ENCODE measurements around the gene ANXA5. TPM values are rescaled to one million over a fixed set of nuclear protein-coding genes. Genes with fewer than 3 reads are reported as not detected.

Gene ANXA5
- total RNA-seq, 1 donor from 2014 or later, result 128 TPM

DNA sequence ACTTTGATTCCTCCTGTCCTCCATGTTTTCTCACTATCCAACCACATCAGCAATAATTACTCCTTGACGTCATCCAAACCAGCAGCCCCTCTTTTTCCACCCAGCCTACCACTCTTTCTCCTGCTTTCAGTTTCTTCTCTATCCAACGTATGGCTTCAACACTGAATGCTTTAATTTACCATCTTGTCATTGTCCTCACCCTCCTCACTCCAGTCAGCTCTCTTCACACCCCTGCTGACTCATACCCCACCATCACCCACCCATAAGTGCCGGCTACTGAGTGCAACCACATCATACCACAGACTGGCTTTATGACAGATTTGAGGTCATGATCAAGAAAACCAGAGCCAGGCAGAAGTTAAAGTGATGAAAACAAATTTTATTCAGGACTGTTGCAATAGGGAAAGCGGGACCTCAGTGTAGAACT is 9.8 kb upstream of the ANXA5 start:
- DNase-seq (ENCODE audit: low spot score), result peak; percentile 52
- Mint-ChIP-seq H3K27ac (peak overlapping the region; percentile 82), H3K36me3 (ENCODE audit: low read depth) (peaks cover 4% of the 10 kb centered on the region), H3K4me3 (peak overlapping the region; percentile 34), H3K9me3 (peaks cover 4% of the 10 kb centered on the region), H3K4me1 (ENCODE audit: low read depth) (peaks cover 44% of the 10 kb centered on the region), H3K27me3 (ENCODE audit: insufficient read depth) (peaks cover 3% of the 10 kb centered on the region)
- intact Hi-C loops (cut with micrococcal nuclease), result loop anchor here (1.0 to 10.0 kb wide), 8 partner anchors 9 to 1708 kb away; no protein-coding TSS in a partner anchor

DNA sequence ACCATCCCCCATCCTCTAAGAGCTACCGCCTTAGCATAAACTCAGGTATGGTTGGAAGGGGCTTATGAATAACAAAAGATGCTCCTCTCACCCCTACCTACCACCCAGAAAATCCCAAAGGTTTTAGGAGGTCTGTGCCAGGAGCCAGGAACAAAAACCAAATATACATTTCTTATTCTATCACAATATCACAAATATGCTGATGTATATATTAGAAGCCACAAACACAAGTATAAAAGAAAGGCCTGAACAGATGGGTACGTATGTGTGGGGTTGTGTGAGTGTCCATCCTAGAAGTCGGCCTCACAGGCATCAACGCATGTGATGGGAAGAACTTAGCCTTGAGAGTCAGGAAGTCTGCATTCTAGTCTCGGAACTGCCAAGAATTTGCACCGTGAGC is 8.7 kb upstream of the ANXA5 start:
- intact Hi-C loops (cut with micrococcal nuclease), result loop anchor here (5.0 to 10.0 kb wide), 5 partner anchors 193 to 1709 kb away; no protein-coding TSS in a partner anchor
- Mint-ChIP-seq H3K27me3 (ENCODE audit: insufficient read depth) (peaks cover 11% of the 10 kb centered on the region), H3K9me3 (peaks cover 4% of the 10 kb centered on the region), H3K27ac (no peak overlapping the region), H3K36me3 (ENCODE audit: low read depth) (peaks cover 4% of the 10 kb centered on the region), H3K4me3 (no peak overlapping the region), H3K4me1 (ENCODE audit: low read depth) (peaks cover 38% of the 10 kb centered on the region)
- no peak for DNase-seq (ENCODE audit: low spot score)

DNA sequence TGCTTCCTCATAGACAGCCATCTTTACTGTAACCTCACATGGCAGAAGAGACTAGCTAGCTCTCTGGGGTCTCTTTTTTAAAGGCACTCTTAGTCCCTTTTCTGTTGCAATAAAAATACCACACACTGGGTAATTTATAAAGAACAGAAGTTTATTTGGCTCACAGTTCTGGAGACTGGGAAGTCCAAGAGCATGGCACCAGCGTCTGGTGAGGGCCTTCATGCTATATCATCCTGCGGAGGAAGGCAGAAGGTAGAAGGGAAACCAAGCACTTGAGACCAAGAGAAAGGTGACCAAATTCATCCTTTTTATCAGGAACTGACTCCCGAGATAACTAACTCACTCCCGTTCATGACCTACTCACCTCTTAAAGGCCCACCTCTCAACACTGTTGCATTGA is 5.4 kb upstream of the ANXA5 start:
- H3K36me3 Mint-ChIP-seq (ENCODE audit: low read depth), result peaks cover 4% of the 10 kb centered on the region
- H3K27ac Mint-ChIP-seq, result no peak overlapping the region
- H3K27me3 Mint-ChIP-seq (ENCODE audit: insufficient read depth), result peaks cover 39% of the 10 kb centered on the region
- peaks cover 37% of the 10 kb centered on the region for H3K4me1 Mint-ChIP-seq (ENCODE audit: low read depth)
- H3K9me3 Mint-ChIP-seq, result peaks cover 4% of the 10 kb centered on the region
- no peak for DNase-seq (ENCODE audit: low spot score)
- intact Hi-C loops (cut with micrococcal nuclease), result loop anchor here (10.0 kb wide), 1 partner anchor 1713 kb away; no protein-coding TSS in a partner anchor
- H3K4me3 Mint-ChIP-seq, result no peak overlapping the region

DNA sequence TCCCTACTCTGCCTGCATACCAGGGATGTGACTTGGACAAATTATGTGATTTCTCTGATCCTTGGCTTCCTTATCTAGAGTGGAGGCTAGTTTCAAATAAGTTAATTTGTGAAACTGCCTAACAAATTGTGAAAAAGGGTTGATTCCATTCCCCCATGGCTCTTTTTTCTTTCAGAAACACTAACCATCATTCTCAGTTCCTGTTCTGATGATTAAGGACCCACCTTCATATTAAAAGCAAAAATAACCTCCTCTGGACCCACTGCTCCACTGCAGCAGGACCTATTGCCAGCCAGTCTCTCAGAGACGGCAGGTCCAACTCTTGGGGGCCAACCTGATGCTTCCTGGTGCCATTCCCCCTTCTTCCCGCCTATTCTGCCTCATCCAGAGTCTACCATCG is 4.5 kb upstream of the ANXA5 start:
- Mint-ChIP-seq H3K9me3 (no peaks in the 10 kb centered on the region), H3K27me3 (ENCODE audit: insufficient read depth) (peaks cover 39% of the 10 kb centered on the region), H3K4me1 (ENCODE audit: low read depth) (peaks cover 30% of the 10 kb centered on the region), H3K36me3 (ENCODE audit: low read depth) (no peaks in the 10 kb centered on the region), H3K27ac (no peak overlapping the region), H3K4me3 (no peak overlapping the region)
- no peak for DNase-seq (ENCODE audit: low spot score)
- intact Hi-C loops (cut with micrococcal nuclease), result loop anchor here (10.0 kb wide), 1 partner anchor 1714 kb away; no protein-coding TSS in a partner anchor

DNA sequence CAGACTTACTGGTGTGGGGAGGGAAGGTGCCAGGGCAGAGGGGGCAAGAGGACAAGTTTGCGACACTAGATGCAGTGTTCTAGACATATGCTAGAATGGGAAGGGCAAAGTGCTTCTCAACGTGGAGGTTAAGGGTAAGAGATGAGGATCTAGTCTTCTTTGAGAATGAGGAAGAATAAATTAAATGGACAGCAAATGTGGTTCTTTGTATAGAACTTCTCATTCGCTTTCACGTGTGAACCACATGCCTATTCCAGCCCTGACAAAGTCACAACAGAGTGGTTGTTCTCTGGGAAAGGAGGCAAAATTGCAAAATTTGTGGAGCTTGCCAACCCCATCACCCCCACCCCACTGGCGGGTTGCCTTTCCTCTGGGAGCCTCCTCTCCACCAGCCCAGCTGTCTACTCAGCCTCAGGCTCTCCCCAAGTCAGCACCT is 1.5 kb upstream of the ANXA5 start:
- H3K4me3 Mint-ChIP-seq, result peak overlapping the region; percentile 85
- no peak overlapping the region for H3K27ac Mint-ChIP-seq
- H3K9me3 Mint-ChIP-seq, result no peaks in the 10 kb centered on the region
- peaks cover 48% of the 10 kb centered on the region for H3K4me1 Mint-ChIP-seq (ENCODE audit: low read depth)
- intact Hi-C loops (cut with micrococcal nuclease), result loop anchor here (5.0 kb wide), 2 partner anchors 174 to 454 kb away; partner anchors contain the start of genes BBS7 and BLTP1
- H3K27me3 Mint-ChIP-seq (ENCODE audit: insufficient read depth), result peaks cover 41% of the 10 kb centered on the region
- peaks cover 5% of the 10 kb centered on the region for H3K36me3 Mint-ChIP-seq (ENCODE audit: low read depth)
- DNase-seq (ENCODE audit: low spot score), result no peak

DNA sequence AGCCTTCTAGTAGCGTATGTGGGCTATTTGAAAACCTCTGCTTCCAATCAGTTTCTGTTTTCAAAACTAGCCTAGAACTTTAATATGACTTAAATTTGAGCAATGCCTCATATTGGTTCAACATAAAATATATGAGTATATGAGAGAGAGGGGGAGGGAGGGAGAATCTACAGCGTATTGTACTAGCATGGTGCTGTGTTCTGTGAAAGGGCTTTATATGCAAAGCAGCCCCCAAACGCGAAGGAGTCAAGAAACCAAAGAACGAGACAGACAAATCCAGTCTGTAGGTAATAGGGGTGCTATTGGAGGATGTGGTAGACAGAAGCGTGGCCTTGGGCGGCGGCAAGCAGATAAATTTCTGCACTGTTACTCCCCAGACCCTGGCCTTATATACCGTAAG is 784 bp upstream of the ANXA5 start:
- peaks cover 11% of the 10 kb centered on the region for H3K36me3 Mint-ChIP-seq (ENCODE audit: low read depth)
- H3K9me3 Mint-ChIP-seq, result no peaks in the 10 kb centered on the region
- peak overlapping the region; percentile 87 for H3K27ac Mint-ChIP-seq
- DNase-seq (ENCODE audit: low spot score), result no peak
- H3K4me1 Mint-ChIP-seq (ENCODE audit: low read depth), result peaks cover 55% of the 10 kb centered on the region
- peaks cover 41% of the 10 kb centered on the region for H3K27me3 Mint-ChIP-seq (ENCODE audit: insufficient read depth)
- intact Hi-C loops (cut with micrococcal nuclease), result loop anchor here (1.0 to 5.0 kb wide), 5 partner anchors 9 to 455 kb away; partner anchors contain the start of genes BBS7 and BLTP1
- H3K4me3 Mint-ChIP-seq, result peak overlapping the region; percentile 85

DNA sequence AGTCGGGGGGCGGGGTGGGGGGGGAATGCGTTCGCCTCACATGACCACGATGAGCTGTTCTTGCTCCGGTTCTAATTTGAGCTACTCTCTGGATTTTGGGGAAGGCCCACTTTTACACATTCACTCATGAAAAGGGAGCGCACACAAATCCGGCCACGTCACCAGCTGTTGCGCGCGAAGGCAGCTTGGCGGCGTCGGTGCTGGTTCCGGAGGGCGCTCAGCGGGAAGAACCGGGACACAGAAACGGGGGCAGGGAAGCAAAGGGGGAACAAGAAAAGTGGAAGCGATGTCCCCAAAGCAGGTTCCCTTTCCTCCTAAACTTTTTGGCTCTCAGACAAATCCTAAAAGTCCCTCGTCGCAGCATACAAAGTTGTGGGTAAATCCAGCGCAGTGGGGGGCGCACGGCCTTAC is 605 bp downstream of the ANXA5 start:
- peaks cover 21% of the 10 kb centered on the region for H3K36me3 Mint-ChIP-seq (ENCODE audit: low read depth)
- peaks cover 36% of the 10 kb centered on the region for H3K27me3 Mint-ChIP-seq (ENCODE audit: insufficient read depth)
- no peaks in the 10 kb centered on the region for H3K9me3 Mint-ChIP-seq
- H3K4me3 Mint-ChIP-seq, result peak overlapping the region; percentile 99
- H3K4me1 Mint-ChIP-seq (ENCODE audit: low read depth), result peaks cover 65% of the 10 kb centered on the region
- DNase-seq (ENCODE audit: low spot score), result peak; percentile 63
- intact Hi-C loops (cut with micrococcal nuclease), result loop anchor here (1.0 to 5.0 kb wide), 5 partner anchors 15 to 456 kb away; partner anchors contain the start of genes BBS7, BLTP1 and EXOSC9
- H3K27ac Mint-ChIP-seq, result peak overlapping the region; percentile 100

DNA sequence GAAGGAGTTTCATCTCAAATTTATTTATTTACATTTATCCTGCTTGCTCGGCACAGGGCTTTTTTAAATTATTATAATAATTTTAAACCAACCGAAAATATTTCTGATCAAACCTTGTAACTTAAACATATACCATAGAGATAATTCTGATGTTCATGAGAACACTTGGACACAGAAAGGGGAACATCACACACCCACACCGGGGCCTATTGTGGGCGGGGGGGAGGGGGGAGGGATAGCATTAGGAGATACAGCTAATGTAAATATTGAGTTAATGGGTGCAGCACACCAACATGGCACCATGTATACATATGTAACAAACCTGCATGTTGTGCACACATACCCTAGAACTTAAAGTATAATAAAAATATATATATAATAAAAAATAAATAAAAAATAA is 2.9 kb downstream of the ANXA5 start:
- Mint-ChIP-seq H3K4me1 (ENCODE audit: low read depth) (peaks cover 56% of the 10 kb centered on the region), H3K9me3 (no peaks in the 10 kb centered on the region), H3K27me3 (ENCODE audit: insufficient read depth) (peaks cover 14% of the 10 kb centered on the region), H3K4me3 (no peak overlapping the region), H3K27ac (no peak overlapping the region), H3K36me3 (ENCODE audit: low read depth) (peaks cover 23% of the 10 kb centered on the region)
- DNase-seq (ENCODE audit: low spot score), result no peak
- intact Hi-C loops (cut with micrococcal nuclease), result no loop called here

DNA sequence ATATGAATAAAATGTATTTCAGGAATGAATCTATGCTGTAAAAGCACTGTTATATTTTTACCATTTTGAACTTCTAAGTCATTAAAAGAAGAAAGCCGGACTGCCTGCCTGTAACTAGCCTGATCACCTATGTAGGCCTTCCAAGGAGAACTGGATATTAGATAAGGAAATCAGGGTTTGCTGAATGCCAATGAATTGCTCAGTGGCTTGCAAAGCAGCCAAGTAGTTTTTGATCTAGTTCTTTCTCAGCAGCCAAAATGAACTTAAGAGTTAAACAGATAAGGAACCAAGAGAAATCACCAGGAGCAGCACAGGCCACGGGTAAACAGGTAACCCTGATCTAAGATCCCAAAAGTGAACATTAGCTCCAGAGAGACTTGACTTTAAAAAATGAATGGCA is 3.3 kb downstream of the ANXA5 start:
- Mint-ChIP-seq H3K36me3 (ENCODE audit: low read depth) (peaks cover 23% of the 10 kb centered on the region), H3K9me3 (no peaks in the 10 kb centered on the region), H3K27ac (no peak overlapping the region), H3K4me3 (no peak overlapping the region), H3K27me3 (ENCODE audit: insufficient read depth) (peaks cover 10% of the 10 kb centered on the region), H3K4me1 (ENCODE audit: low read depth) (peaks cover 51% of the 10 kb centered on the region)
- DNase-seq (ENCODE audit: low spot score), result no peak
- intact Hi-C loops (cut with micrococcal nuclease), result no loop called here

DNA sequence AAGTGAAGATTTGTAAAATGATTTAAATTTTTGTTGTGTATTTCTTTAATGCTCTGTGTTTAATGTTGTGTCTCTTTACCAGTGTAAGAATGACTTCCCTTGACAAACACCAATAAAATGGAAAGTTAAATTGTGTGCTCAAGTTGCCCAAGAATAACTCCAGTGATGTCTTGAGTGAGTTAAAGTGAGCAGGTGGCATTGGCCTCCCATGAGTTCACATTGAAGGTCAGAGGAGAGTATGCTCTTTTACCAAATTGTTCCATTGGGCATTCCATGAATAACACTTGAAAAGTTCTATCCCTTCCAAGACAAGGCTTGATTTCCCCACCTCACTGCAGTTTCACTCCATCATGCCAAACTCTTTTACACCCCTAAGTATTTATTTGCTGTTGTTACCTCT is 4.5 kb downstream of the ANXA5 start:
- DNase-seq (ENCODE audit: low spot score), result no peak
- Mint-ChIP-seq H3K4me3 (no peak overlapping the region), H3K36me3 (ENCODE audit: low read depth) (peaks cover 23% of the 10 kb centered on the region), H3K9me3 (no peaks in the 10 kb centered on the region), H3K27me3 (ENCODE audit: insufficient read depth) (peaks cover 2% of the 10 kb centered on the region), H3K27ac (no peak overlapping the region), H3K4me1 (ENCODE audit: low read depth) (peaks cover 39% of the 10 kb centered on the region)
- intact Hi-C loops (cut with micrococcal nuclease), result no loop called here

DNA sequence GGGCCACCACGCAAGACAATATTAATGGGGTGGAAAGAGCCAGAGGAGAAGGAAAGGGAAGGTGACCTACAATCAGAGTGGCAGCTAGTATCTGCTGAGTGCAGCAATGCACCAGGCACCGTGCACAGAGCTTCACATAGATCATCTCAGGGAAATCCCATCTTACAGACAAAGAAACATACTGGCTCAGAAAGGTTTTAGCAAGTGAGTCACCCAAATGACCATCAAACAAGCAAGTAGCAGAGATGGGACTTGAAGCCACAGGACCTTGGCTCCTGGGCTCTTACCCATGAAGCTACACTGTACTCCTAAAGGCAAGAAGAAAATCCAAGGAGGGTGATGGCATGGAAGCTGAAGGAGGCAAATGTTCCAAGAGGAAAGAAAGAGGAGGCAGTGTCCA is 6.8 kb downstream of the ANXA5 start:
- peaks cover 35% of the 10 kb centered on the region for H3K36me3 Mint-ChIP-seq (ENCODE audit: low read depth)
- no peak for DNase-seq (ENCODE audit: low spot score)
- H3K4me3 Mint-ChIP-seq, result no peak overlapping the region
- intact Hi-C loops (cut with micrococcal nuclease), result no loop called here
- peaks cover 32% of the 10 kb centered on the region for H3K4me1 Mint-ChIP-seq (ENCODE audit: low read depth)
- no peaks in the 10 kb centered on the region for H3K9me3 Mint-ChIP-seq
- H3K27ac Mint-ChIP-seq, result no peak overlapping the region
- H3K27me3 Mint-ChIP-seq (ENCODE audit: insufficient read depth), result no peaks in the 10 kb centered on the region

DNA sequence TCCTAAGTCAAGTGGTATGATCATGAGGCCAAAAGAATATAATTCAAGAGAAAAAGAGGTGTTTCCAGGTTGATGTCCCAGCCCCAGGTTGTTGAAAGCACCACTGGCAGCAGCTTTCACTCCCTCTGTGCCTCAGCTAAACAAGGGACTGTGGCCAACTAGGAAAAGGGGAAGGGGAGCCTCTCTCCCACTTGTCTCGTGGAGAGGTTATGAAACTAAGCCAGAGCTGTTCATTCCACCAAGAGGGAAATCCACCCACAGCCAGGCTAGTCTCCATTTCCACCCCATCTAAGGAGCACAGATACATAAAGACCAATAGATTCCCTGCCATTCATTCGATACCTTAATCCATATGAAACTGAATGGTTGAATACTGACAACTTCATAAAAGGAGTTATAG is 8.1 kb downstream of the ANXA5 start:
- intact Hi-C loops (cut with micrococcal nuclease), result no loop called here
- peaks cover 28% of the 10 kb centered on the region for H3K4me1 Mint-ChIP-seq (ENCODE audit: low read depth)
- DNase-seq (ENCODE audit: low spot score), result no peak
- H3K36me3 Mint-ChIP-seq (ENCODE audit: low read depth), result peaks cover 39% of the 10 kb centered on the region
- H3K9me3 Mint-ChIP-seq, result no peaks in the 10 kb centered on the region
- H3K27me3 Mint-ChIP-seq (ENCODE audit: insufficient read depth), result no peaks in the 10 kb centered on the region
- no peak overlapping the region for H3K4me3 Mint-ChIP-seq
- H3K27ac Mint-ChIP-seq, result no peak overlapping the region

DNA sequence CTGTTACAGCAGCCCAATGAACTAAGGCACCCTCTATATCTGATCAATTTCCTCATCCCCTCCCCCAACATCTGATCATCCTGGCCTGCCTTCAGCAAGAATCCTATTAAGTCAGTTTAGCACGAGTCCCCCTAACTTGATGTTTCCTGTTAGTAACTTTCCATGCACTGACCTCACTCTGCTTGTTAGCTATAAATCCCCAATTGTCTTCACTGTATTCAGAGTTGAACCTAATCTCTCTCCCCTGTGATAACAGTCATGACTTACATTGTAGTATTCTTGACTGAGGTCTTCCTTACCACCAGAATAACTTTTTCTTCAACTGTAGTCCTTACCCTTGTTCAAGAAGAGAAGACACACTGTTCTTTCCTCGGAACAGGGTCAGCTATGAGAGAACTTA is 8.5 kb downstream of the ANXA5 start:
- no peak for DNase-seq (ENCODE audit: low spot score)
- no peak overlapping the region for H3K4me3 Mint-ChIP-seq
- peaks cover 36% of the 10 kb centered on the region for H3K36me3 Mint-ChIP-seq (ENCODE audit: low read depth)
- H3K27me3 Mint-ChIP-seq (ENCODE audit: insufficient read depth), result no peaks in the 10 kb centered on the region
- no peak overlapping the region for H3K27ac Mint-ChIP-seq
- intact Hi-C loops (cut with micrococcal nuclease), result no loop called here
- H3K4me1 Mint-ChIP-seq (ENCODE audit: low read depth), result peaks cover 24% of the 10 kb centered on the region
- H3K9me3 Mint-ChIP-seq, result no peaks in the 10 kb centered on the region

DNA sequence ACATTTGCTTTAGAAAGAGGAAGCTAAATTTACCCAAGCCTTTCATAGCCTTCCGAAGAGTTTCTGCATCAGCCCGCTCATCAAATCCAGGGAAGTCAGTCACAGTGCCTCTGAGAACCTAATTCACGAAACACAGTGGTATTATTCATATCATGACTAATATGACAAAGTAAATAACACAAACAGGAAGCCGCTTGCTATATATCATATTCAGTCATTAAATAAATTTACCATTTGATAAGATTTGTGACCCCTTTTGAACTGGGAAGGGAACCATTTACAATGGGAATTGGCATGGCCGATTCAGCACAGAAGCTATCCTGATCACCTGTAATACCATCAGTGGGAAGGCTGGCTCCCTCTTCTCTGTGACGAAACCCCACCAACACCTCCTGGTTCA is 10.5 kb downstream of the ANXA5 start:
- H3K27me3 Mint-ChIP-seq (ENCODE audit: insufficient read depth), result no peaks in the 10 kb centered on the region
- no peak overlapping the region for H3K27ac Mint-ChIP-seq
- intact Hi-C loops (cut with micrococcal nuclease), result no loop called here

More for the DNA sequence above, 10.5 kb downstream of the ANXA5 start:
- DNase-seq (ENCODE audit: low spot score), result no peak
- Mint-ChIP-seq H3K36me3 (ENCODE audit: low read depth) (peaks cover 26% of the 10 kb centered on the region), H3K9me3 (no peaks in the 10 kb centered on the region), H3K4me1 (ENCODE audit: low read depth) (peaks cover 7% of the 10 kb centered on the region), H3K4me3 (no peak overlapping the region)
